Kidney epithelial cell (primary cell): ENCODE measurements around the gene GRIK4. TPM values are rescaled to one million over a fixed set of nuclear protein-coding genes. Genes with fewer than 3 reads are reported as not detected.

ENCODE experiments used
- DNase-seq: peaks from one replicate; pipeline ENCODE4 v3.0.0-alpha.2; 2010; ENCODE audit warnings: low read depth
- H3K27me3 ChIP-seq: 2 replicates; pipeline ENCODE4 v1.6.0; 2011; ENCODE audit warnings: low read length; ENCODE audit not compliant: control insufficient read depth, insufficient read depth
- H3K36me3 ChIP-seq: 2 replicates; pipeline ENCODE4 v1.5.1; 2011; ENCODE audit warnings: low read length; ENCODE audit not compliant: control insufficient read depth, insufficient read depth
- H3K4me3 ChIP-seq: 2 replicates; pipeline ENCODE4 v1.5.1; 2011; ENCODE audit warnings: low read depth, mild to moderate bottlenecking, control low read depth, low read length
- total RNA-seq: library from RNA; depleted of rRNA; stranded (reverse); fragments of >200 nt; gene quantifications from 2 replicates; pipeline ENCODE4 v1.2.3, GENCODE V29; 2015
- TF ChIP-seq, protein P1 (sequence below): IDR thresholded peaks from 2 replicates; pipeline ENCODE4 v1.5.1; 2011; ENCODE audit warnings: mild to moderate bottlenecking, moderate library complexity, low read length, control low read depth, inconsistent platforms; ENCODE audit not compliant: insufficient read depth, poor library complexity, severe bottlenecking

The GRIK4 gene
- 0.14 and 0.17 TPM in 2 replicates for total RNA-seq

DNA sequence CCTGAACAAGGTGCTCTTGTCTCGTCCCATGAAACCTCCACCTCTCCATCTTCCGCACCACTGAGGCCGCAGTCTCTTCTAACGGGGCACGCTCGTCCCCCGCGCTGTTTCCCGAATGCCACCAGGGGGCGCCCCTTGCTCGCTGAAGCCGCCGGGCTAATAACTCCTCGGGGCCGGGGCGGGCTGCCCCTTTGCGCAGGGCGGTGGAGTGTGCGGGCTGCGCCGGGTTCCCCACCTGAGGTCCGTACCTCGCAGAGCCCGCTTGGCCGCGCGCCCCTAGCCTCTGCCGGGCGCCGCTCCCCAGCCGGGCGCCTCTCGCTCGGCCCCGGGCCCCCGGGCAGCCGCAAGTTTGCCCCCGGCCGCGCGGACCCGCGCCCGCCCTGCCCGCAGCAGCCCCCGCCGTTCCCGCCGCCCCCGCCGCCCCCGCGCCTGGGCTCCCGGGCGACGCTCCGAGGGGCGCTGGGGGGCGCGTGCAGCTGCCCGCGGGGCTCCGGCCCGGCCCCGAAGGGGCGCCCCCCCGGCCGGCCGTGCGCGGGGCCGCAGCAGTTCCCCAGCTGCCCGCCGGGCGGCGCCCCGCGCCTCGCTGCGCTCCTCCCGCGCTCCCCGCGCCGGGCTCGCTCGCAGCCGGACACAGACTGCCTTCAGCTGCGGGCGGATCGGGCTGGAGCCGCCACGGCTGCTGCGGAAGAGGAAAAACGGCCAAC is at the start of gene GRIK4:
GRIK4 (plus strand) TSS at position 633 of the 704 bp plus-strand sequence. CDS start 148,571 bp downstream, outside the sequence.
- H3K4me3 ChIP-seq: peak within 1 kb of the TSS; percentile 34
- TF ChIP-seq, protein P1, sequence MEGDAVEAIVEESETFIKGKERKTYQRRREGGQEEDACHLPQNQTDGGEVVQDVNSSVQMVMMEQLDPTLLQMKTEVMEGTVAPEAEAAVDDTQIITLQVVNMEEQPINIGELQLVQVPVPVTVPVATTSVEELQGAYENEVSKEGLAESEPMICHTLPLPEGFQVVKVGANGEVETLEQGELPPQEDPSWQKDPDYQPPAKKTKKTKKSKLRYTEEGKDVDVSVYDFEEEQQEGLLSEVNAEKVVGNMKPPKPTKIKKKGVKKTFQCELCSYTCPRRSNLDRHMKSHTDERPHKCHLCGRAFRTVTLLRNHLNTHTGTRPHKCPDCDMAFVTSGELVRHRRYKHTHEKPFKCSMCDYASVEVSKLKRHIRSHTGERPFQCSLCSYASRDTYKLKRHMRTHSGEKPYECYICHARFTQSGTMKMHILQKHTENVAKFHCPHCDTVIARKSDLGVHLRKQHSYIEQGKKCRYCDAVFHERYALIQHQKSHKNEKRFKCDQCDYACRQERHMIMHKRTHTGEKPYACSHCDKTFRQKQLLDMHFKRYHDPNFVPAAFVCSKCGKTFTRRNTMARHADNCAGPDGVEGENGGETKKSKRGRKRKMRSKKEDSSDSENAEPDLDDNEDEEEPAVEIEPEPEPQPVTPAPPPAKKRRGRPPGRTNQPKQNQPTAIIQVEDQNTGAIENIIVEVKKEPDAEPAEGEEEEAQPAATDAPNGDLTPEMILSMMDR: peak; percentile 93
- peaks cover 26% of the 10 kb centered on the region for H3K27me3 ChIP-seq
- DNase-seq: no peak
- no peaks in the 10 kb centered on the region for H3K36me3 ChIP-seq

- Histone ChIP-seq H3K27me3 (no peaks in the 10 kb centered on the region), H3K4me3 (no peak overlapping the region), H3K36me3 (no peaks in the 10 kb centered on the region)
- TF ChIP-seq, protein P1: no peak
- DNase-seq: no peak
Observed at GRCh38 chr11:120462825-120463224, 48.7 kb upstream of the GRIK4 start.

GRCh38 chr11:120465921-120466534 is 45.5 kb upstream of the GRIK4 start:
- DNase-seq: no peak
- no peaks in the 10 kb centered on the region for H3K36me3 ChIP-seq
- H3K4me3 ChIP-seq: no peak overlapping the region
- TF ChIP-seq, protein P1: no peak
- H3K27me3 ChIP-seq: no peaks in the 10 kb centered on the region

- DNase-seq: no peak
- Histone ChIP-seq H3K27me3 (no peaks in the 10 kb centered on the region), H3K4me3 (no peak overlapping the region), H3K36me3 (no peaks in the 10 kb centered on the region)
- TF ChIP-seq, protein P1: no peak
Observed at GRCh38 chr11:120467627-120468026, 43.9 kb upstream of the GRIK4 start.

DNA sequence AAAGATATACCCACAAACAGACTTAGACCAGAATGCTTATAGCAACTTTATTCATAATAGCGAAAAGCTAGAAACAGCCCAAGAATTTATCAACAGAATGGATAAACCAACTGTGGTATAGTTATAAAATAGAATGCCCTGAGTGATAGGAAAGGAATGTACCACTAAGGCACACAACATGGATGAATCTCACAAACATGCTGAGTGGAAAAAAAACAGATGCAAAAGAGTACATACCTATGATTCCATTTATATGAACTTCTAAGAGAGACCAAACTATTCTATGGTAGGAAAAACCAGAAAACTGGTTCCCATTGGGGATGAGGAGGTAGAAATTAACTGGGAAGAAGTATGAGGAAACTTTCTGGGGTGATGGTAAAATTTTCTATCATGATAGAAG is 40.4 kb upstream of the GRIK4 start:
- Histone ChIP-seq H3K4me3 (no peak overlapping the region), H3K27me3 (no peaks in the 10 kb centered on the region), H3K36me3 (no peaks in the 10 kb centered on the region)
- peak; percentile 19 for DNase-seq
- TF ChIP-seq, protein P1: no peak

- no peak for DNase-seq
- TF ChIP-seq, protein P1: no peak
- H3K27me3 ChIP-seq: no peaks in the 10 kb centered on the region
- H3K4me3 ChIP-seq: no peak overlapping the region
- H3K36me3 ChIP-seq: no peaks in the 10 kb centered on the region
Observed at GRCh38 chr11:120471994-120472393, 39.6 kb upstream of the GRIK4 start.
